Fibroblast of gingiva (primary cell): ENCODE results near the gene CHAC1.

ENCODE experiments used
- DNase-seq: peaks from one replicate; pipeline ENCODE4 v3.0.0-alpha.2; 2011; ENCODE audit warnings: low read depth

CHAC1 gene

DNA sequence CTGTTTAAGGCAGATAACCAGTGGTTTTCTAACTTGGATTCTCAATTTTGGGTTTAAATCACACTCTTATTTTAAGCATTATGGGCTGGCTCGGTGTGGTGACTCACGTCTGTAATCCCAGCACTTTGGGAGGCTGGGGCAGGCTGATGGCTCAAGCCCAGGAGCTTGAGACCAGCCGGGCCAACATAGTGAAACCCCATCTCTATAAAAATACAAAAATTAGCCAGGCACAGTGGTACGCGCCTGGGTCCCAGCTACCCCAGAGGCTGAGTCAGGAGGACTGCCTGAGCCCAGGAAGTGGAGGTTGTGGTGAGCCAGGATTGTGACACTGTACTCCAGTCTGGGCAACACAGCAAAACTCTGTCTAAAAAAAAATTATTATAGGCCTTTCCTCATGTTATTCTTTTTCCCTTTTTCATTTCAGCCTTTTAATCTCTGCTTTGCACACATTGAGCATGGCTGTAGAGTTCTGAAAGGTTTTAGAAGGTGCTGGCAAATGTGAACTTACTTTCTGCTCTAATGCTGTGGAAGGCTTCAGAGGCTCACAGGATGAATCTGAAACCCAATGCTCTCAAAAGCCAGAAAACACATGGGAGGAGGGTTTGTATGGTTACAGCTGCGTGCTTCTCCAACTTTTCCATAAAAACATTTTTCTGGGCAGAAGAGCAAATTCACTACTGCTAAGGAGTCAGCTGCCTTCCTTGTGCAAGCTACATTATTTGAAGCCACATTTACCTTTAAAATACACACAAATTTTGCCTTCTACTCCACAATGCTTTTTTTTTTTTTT, 32.5 kb downstream of the CHAC1 start:
- DNase-seq: peak; percentile 73

DNA sequence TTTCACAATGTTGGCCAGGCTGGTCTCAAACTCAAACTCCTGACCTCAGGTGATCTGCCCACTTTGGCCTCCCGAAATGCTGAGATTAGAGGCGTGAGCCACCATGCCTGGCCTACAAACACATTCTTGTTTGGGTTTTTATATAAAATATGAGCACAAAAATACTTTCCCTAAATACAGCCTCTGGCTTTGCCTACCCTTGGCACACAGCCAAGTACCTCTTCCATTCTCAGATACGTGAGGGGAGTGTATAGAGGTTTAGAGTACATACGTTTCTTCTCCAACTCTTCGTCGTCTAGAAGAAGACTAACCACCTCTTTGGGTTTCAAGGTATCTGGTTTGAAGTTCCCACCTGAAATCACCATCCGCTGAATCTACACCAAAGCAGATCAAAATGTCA, 33.5 kb downstream of the CHAC1 start:
- DNase-seq: no peak

DNA sequence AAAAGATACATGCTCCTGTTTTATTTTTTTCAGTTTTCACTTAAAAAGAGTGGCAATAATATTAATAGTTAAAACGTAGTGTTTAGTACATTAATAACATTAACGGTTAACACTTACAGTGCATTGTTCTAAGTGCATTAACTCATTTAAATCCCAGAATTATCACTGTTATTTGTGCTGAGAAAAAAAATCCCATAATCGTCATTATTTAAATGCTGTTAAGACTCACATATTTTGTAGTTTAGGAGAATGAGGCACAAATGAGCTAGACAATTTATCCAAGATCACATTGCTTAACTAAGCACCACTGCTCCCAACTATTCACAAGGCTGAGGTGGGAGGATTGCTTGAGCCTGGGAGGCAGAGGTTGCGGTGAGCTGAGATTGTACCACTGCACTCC, 34.9 kb downstream of the CHAC1 start:
- DNase-seq: no peak

DNA sequence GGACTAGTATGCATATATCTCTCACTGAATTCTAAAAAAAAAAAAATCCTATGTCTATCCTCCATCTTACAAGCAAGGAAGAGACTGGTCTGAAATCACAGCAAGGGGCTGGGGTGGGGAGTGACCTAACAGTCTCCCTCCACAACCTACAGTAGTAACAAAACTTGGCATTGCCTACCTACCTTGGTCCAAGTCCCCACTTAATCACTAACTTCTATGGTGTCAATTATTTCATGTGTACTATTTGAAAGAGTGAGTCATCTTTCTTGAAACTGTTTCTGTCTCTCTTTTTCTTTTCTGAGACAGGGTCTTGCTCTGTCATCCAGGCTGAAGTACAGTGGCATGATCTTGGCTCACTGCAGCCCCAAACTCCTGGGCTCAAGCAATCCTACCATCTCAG, 36.8 kb downstream of the CHAC1 start:
- no peak for DNase-seq

DNA sequence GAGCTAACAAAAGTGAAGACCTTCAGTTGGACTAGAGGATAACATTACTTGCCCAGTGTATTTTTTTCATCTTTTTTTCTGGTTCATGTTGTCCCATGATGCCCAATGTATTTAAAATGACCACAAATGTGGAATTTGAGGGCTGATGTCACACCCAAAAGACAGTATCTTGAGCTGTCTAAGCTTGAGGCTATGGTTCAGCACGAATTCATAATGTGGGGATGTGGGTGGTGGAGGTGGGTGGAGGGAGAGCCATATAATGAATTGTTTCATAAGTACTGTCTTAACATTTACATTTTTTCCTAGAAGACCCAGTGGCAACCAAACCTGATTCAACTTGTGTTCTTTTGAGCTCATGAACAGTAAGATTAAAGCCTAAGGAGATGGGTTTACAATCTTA, 37.5 kb downstream of the CHAC1 start:
- DNase-seq: no peak

DNA sequence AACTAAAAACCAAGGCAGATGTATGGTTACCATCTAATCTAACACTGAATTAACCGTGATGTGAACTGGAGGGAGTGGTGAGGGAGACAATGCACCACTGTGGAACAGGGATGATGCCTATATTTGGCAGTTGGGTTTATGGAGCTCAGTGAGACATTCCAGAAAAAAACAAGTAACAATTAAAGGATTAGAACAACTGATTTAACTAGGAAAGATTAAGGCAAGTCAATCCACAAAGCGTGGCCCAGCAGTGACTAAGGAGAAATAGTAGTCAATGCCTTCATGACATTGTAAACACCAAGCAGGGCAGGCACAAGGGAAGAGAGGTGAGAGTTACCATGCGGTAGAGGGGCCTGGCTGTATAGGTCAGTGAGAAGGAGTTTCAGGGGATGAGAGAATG, 38.1 kb downstream of the CHAC1 start:
- DNase-seq: no peak

DNA sequence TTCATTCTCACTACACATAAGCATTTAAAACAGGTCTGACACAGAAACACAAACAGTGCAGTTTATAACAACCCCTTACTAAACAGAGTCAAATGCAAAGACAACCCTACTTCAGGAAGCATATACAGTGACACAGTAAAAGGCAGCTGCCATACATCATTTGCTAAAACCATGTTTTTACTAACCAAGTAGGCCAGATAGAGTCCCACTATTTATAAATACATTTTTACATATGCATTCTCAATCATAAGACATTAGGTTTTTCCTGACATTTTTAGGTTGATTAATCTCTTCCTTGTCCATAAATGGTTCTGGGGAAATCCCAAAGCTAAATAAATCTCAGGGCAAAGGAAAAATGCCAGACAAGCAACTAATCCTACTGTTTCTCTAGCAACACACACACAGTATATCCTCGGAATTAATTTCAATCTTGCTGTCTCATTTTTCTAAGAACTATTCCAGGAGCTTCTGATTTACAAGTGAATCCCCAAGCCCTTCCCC, 39.0 kb downstream of the CHAC1 start:
- no peak for DNase-seq

DNA sequence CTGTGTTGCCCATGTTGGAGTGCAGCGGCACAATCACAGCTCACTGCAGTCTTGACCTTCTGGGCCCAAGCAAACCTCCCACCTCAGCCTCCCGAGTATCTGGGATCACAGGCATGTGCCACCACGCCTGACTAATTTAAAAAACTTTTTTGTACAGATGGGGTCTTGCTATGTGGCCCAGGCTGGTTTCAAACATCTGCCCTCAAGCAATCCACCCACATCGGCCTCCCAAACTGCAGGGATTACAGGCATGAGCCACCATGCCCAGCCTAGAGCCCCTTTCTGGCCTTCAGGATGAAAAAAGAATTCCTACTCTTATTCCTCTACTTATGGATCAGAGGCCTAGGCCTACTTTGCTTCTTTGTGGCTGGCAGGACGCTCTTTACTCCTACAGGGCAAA, 39.6 kb downstream of the CHAC1 start:
- DNase-seq: no peak

DNA sequence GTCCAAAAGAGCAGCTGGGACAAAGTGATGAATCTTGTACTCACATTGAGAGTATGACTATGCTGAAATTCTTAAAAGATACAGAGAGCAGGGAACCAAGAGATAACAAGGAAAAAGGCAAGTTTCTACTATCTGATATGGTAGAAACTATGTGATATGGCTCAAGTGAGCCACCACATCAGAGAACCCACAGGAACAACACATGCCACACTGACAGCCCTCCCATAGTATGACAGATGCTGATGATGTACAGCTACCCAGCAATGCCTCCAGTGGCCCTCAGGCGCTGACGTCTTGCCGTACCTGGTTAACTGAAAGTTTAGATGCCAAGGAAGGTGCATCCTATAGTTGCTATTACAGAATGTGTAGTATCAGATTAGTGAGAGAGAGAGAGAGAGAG, 42.4 kb downstream of the CHAC1 start:
- no peak for DNase-seq

DNA sequence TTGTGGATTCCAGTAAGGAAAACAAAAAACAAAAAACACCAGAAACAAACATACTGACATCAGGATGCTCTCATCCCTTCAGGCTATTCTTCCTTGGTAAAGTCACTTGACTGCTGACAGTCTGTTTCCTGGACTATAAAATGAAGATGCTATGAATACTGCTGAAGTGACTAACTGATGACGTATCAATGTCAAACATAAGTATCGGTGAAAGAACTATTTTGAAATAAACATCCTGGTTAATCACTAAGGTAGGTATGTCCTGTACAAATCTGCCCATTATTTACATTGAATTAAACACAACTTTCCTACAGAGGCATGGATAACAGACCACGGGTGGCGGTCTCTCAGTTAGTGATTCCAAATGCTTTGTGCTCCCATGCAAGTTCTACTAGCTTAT, 45.9 kb downstream of the CHAC1 start:
- DNase-seq: peak; percentile 42

DNA sequence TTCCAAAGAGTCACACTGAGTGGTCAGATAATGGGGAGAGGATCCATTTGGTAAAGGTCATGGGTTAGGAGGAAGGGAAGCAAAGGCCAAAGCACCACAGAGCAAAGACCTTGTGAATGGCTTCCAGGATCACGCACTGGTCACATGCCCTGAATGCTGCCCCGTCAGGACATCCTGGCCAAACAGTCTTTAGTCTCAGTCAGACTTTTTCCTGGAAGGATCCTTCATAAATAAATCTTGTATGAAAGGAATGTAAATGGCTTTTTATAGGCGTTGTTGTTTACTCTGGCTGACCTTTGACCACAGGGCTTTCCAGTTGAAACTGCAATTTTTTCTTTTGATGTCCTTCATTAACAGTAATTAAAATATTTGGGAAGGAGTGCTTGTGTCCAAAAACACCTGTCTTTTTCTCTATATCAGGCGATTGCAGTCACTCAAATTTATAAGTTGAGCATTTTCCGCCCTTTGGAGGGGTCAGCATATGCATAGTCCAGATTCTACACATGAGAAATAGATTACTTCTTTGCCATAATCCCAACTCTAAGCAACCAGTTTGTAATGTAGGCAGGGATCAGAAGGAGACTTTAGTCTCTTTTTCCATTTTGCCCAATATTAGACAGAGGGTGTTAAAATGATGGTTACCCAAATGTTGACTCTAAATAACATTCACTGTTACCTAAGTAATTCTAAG, 48.4 kb downstream of the CHAC1 start:
- DNase-seq: no peak

DNA sequence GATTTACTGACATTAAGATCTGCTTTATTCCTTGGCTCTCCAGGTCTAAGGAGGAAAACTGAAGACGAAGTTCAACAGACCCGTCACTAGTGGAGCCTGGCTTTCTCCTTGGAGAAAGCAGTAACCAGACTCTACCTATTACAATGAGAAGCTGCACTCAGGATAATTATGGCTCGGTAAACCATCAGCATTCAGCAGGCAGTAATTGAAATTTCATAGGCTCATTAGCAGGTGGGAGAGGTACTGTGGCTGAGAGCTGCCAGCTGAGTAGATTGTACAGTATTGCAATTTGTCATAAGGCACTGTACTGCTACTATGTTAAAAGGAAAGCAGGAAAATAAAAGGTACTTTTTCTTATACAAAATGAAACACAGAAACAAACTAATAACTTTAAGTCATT, 51.2 kb downstream of the CHAC1 start:
- DNase-seq: no peak
